K562 (cell line): Measurements from ENCODE around the gene CPVL. TPM values are rescaled to one million over a fixed set of nuclear protein-coding genes. Genes with fewer than 3 reads are reported as not detected.

Experiments
- ATAC-seq: fragments of 200-7000 bp; cut with Tn5 transposase; 3 replicates; pipeline ENCODE4 v1.9.1; 2020; ENCODE audit warnings: moderate library complexity
- BruUV-seq: library from RNA; stranded (reverse); fragments of 400-500 nt; replicated peaks from 2 replicates; lab custom pipeline; 2021; lab: Mats Ljungman, UMichigan
- CTCF ChIA-PET: fragments of 300-600 bp; formaldehyde crosslinking; extraction: SDS; loops from one replicate; lab custom pipeline; 2021; ENCODE audit warnings: low intra/inter-chr PET ratio; lab: Yijun Ruan, JAX
- POLR2A ChIA-PET: fragments of 300-600, 350-650 bp; sonication (Branson Sonifier 250); formaldehyde crosslinking; extraction: SDS; loops from one replicate; lab custom pipeline; 2021; ENCODE audit warnings: antibody characterized with exemption, inconsistent platforms; lab: Yijun Ruan, JAX
- DNase-seq, 4 experiments: peaks; one replicate each; pipeline versions ENCODE4 v3.0.0 to v3.0.0-alpha.2; 2011 to 2018; ENCODE audit warnings: low spot score in 3 of 4, mixed read lengths in 3 of 4; ENCODE audit errors: extremely low read depth in 1 of 4
- FAIRE-seq: peaks from 2 replicates; lab custom pipeline; 2011; peaks lifted over from hg19 to GRCh38; lab: Jason Lieb, UNC
- H2AFZ ChIP-seq: 2 replicates; pipeline ENCODE4 v1.6.0; 2011; ENCODE audit warnings: low read depth, low read length, control low read depth, inconsistent platforms
- H3K27ac ChIP-seq: fragments of 200-600 bp; 3 replicates; pipeline ENCODE4 v1.8.0; 2011; ENCODE audit warnings: low read depth, mild to moderate bottlenecking, control low read depth, inconsistent platforms, low read length, moderate library complexity, mixed read lengths; ENCODE audit errors: extremely low read depth
- H3K27me3 ChIP-seq, 2 experiments: fragments of 300-600 bp in 1 of 2; 2 replicates in 1 of 2; 3 replicates in 1 of 2; pipeline versions ENCODE4 v1.6.0 to v1.8.0; 2011; ENCODE audit warnings: inconsistent platforms in 2 of 2, low read length in 2 of 2, mild to moderate bottlenecking in 1 of 2, mixed read lengths in 1 of 2, moderate library complexity in 1 of 2; ENCODE audit not compliant: control insufficient read depth in 2 of 2, insufficient read depth in 2 of 2
- H3K36me3 ChIP-seq: fragments of 300-600 bp; 3 replicates; pipeline ENCODE4 v1.8.0; 2011; ENCODE audit warnings: mild to moderate bottlenecking, low read length, inconsistent platforms; ENCODE audit not compliant: control insufficient read depth, insufficient read depth
- H3K4me1 ChIP-seq, 2 experiments: fragments of 200-600 bp in 1 of 2; replicated peaks in 1 of 2; 2 replicates in 1 of 2; 3 replicates in 1 of 2; pipeline versions ENCODE4 v1.5.1 to v1.8.0; 2011; ENCODE audit warnings: inconsistent platforms in 2 of 2, low read length in 2 of 2, mild to moderate bottlenecking in 1 of 2, mixed read lengths in 1 of 2, moderate library complexity in 1 of 2; ENCODE audit not compliant: control insufficient read depth in 2 of 2, insufficient read depth in 2 of 2
- H3K4me2 ChIP-seq: 2 replicates; pipeline ENCODE4 v1.6.1; 2011; ENCODE audit warnings: low read length, control low read depth, inconsistent platforms, mixed read lengths; ENCODE audit not compliant: insufficient read depth
- H3K4me3 ChIP-seq: fragments of 200-600 bp; sonication (generic), shearing (Covaris generic); 2 replicates; pipeline ENCODE4 v1.5.1; 2016; ENCODE audit warnings: control low read depth, inconsistent platforms
- H3K79me2 ChIP-seq: fragments of 200-600 bp; 3 replicates; pipeline ENCODE4 v1.8.0; 2011; ENCODE audit warnings: low read length, inconsistent platforms; ENCODE audit not compliant: control insufficient read depth, insufficient read depth
- H3K9ac ChIP-seq, 2 experiments: 2 replicates each; pipeline versions ENCODE4 v1.6.0 to v1.6.1; 2011; ENCODE audit warnings: low read depth in 2 of 2, low read length in 2 of 2, control low read depth in 1 of 2, inconsistent platforms in 1 of 2, mild to moderate bottlenecking in 1 of 2, mixed read lengths in 1 of 2; ENCODE audit not compliant: insufficient read depth in 1 of 2
- H3K9me1 ChIP-seq: one replicate; pipeline ENCODE4 v1.6.0; 2011; ENCODE audit warnings: inconsistent platforms, mild to moderate bottlenecking, low read length, moderate library complexity; ENCODE audit not compliant: control insufficient read depth, insufficient read depth
- H3K9me3 ChIP-seq: replicated peaks from 2 replicates; pipeline ENCODE4 v1.5.1; 2011; ENCODE audit warnings: low read depth, low read length, inconsistent platforms; ENCODE audit not compliant: control insufficient read depth, insufficient read depth
- H4K20me1 ChIP-seq: replicated peaks from 2 replicates; pipeline ENCODE4 v1.6.1; 2011; ENCODE audit warnings: low read length, inconsistent platforms, mixed read lengths; ENCODE audit not compliant: control insufficient read depth, insufficient read depth
- CHD4 ChIP-seq: fragments of 200-600 bp; sonication (generic); IDR thresholded peaks from 3 replicates; pipeline ENCODE4 v1.6.1; 2012; ENCODE audit warnings: low read depth, mild to moderate bottlenecking, mixed read lengths, low read length, inconsistent platforms; ENCODE audit not compliant: insufficient read depth, insufficient replicate concordance, poor library complexity, severe bottlenecking
- HSF4 ChIP-seq: fragments of 250-450 bp; sonication (Bioruptor Pico); IDR thresholded peaks from 2 replicates; pipeline ENCODE4 v2.1.2; 2022; ENCODE audit warnings: mild to moderate bottlenecking, moderate library complexity, borderline replicate concordance
- PREB ChIP-seq: sonication (generic); formaldehyde crosslinking; IDR thresholded peaks from 2 replicates; pipeline ENCODE4 v1.8.1; 2023; ENCODE audit warnings: mild to moderate bottlenecking, missing genetic modification reagents
- SFPQ ChIP-seq: fragments of 200-400 bp; formaldehyde crosslinking; IDR thresholded peaks from 2 replicates; pipeline ENCODE4 v1.6.1; 2017; ENCODE audit warnings: mild to moderate bottlenecking, low read depth, low read length, moderate library complexity
- TEAD4 ChIP-seq, 2 experiments: sonication (generic) in 1 of 2; formaldehyde crosslinking in 1 of 2; IDR thresholded peaks; 2 replicates each; pipeline versions ENCODE4 v1.6.1 to v1.8.0; 2012 to 2022; ENCODE audit warnings: borderline replicate concordance in 1 of 2, inconsistent platforms in 1 of 2, low read length in 1 of 2, mild to moderate bottlenecking in 1 of 2, missing genetic modification reagents in 1 of 2
- TSC22D4 ChIP-seq: fragments of 450-650 bp; IDR thresholded peaks from 2 replicates; pipeline ENCODE4 v1.6.1; 2016; ENCODE audit warnings: missing genetic modification characterization, missing biosample characterization, control low read depth
- YY1 ChIP-seq, 3 experiments: IDR thresholded peaks; 2 replicates each; pipeline ENCODE4 v1.6.1; 2011; ENCODE audit warnings: low read length in 2 of 3, mild to moderate bottlenecking in 2 of 3, moderate library complexity in 2 of 3, borderline replicate concordance in 1 of 3, control low read depth in 1 of 3, low read depth in 1 of 3; ENCODE audit not compliant: insufficient read depth in 3 of 3, insufficient replicate concordance in 2 of 3, control insufficient read depth in 1 of 3, insufficient read length in 1 of 3; ENCODE audit errors: extremely low read depth in 1 of 3
- ZNF699 ChIP-seq: fragments of 250-450 bp; sonication (Bioruptor Pico); IDR thresholded peaks from 2 replicates; pipeline ENCODE4 v1.8.0; 2021; ENCODE audit warnings: mild to moderate bottlenecking, moderate library complexity; ENCODE audit not compliant: insufficient replicate concordance
- ZNF778 ChIP-seq: fragments of 450-650 bp; formaldehyde crosslinking; IDR thresholded peaks from 2 replicates; pipeline ENCODE4 v1.4.0; 2020; ENCODE audit warnings: mild to moderate bottlenecking, moderate library complexity
- WGBS: fragments of 100-300 bp; shearing (Covaris generic); methylation state at CpG from one replicate; pipeline ENCODE4 v1.1.6; 2016; ENCODE audit warnings: low coverage, mixed read lengths; ENCODE audit not compliant: insufficient coverage; ENCODE audit errors: missing lambda C conversion rate; 5-methylcytosine and 5-hydroxymethylcytosine counted together
- in situ Hi-C: fragments of 300-500 bp; cut with MboI; formaldehyde crosslinking; loops from 4 replicates; pipeline ENCODE4 v1.15.0; 2018; ENCODE audit warnings: inconsistent platforms, mixed read lengths
- intact Hi-C: fragments of 100-400 bp; cut with micrococcal nuclease; formaldehyde crosslinking; loops from 2 replicates; pipeline ENCODE4 v1.14.2; 2022
- polyA plus RNA-seq, 8 experiments: library from polyadenylated mRNA; depleted of rRNA in 4 of 8; stranded (reverse) in 5 of 8; unstranded in 3 of 8; fragments of >200 nt; fragmentation: Nextera tagmentation in 2 of 8; fragmentation: Illumina TruSeq in 1 of 8; extraction: Ambion mirVana in 2 of 8; extraction: Trizol in 1 of 8; gene quantifications; 2 replicates each; pipeline versions ENCODE4 v1.2.1 to v1.2.3, GENCODE V29; 2011 to 2014; ENCODE audit warnings: inconsistent platforms in 1 of 8, missing spikeins in 1 of 8
- total RNA-seq, 7 experiments: library from RNA; depleted of rRNA in 6 of 7; stranded (reverse); fragments of >200 nt in 6 of 7; fragmentation: Illumina TruSeq in 2 of 7; extraction: Trizol in 2 of 7; gene quantifications; 2 replicates each; pipeline versions ENCODE4 v1.2.1 to v1.2.3, GENCODE V29; 2011 to 2021; ENCODE audit warnings: low replicate concordance in 1 of 7

CPVL gene
- total and polyA plus RNA-seq, 9 of the 15 experiments (the other 6 are each of a cell fraction or from before 2014, with no cell fraction given), result 0.89 to 2.4 (median 1.5) TPM

DNA sequence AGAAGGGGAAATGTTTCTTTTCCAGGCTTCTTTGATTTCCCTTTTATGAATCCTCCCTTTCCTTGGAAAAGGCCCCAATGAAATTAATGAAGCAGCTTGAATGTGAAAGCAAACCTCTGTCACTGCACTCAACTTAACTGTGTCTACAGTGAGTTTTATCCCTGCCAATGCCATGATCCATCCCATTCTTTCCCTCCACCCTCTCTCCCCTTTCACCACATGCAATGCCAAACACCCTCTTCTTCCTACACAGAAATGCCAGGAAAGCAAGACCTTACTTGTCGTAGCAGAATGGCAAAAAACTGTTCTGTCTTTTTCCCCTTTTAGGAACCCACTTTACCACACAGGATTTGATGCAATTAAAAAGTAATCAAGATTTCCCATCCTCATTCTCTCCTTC, 140.9 kb downstream of the CPVL start (continued):
- TF ChIP-seq PREB (no peak), HSF4 (CRISPR knock-in tag) (no peak), CHD4 (no peak), SFPQ (no peak)

- H3K4me1 ChIP-seq, result no peaks in the 10 kb centered on the region
- H3K36me3 ChIP-seq, result no peaks in the 10 kb centered on the region
- H3K4me2 ChIP-seq, result no peak overlapping the region
- no peak overlapping the region for H2AFZ ChIP-seq
- no peak overlapping the region for H3K4me3 ChIP-seq
- H3K9me1 ChIP-seq, result no peaks in the 10 kb centered on the region
- H4K20me1 ChIP-seq, result no peaks in the 10 kb centered on the region
- POLR2A ChIA-PET, result no interaction called here
- CTCF ChIA-PET, result no interaction called here
- in situ Hi-C loops, result no loop called here
- no peaks in the 10 kb centered on the region for H3K9me3 ChIP-seq
- H3K27ac ChIP-seq, result no peak overlapping the region
- ATAC-seq, result no peak
- no TSS peak for BruUV-seq
- WGBS, result 16% methylated on average over 5 of the region's 5 CpGs
- FAIRE-seq, result no peak
- intact Hi-C loops, result no loop called here
- no peaks in the 10 kb centered on the region for H3K79me2 ChIP-seq
- no peaks in the 10 kb centered on the region for H3K27me3 ChIP-seq
- DNase-seq, result no peak
- H3K9ac ChIP-seq, result no peak overlapping the region
- TF ChIP-seq ZNF778 (CRISPR knock-in tag) (no peak), YY1 (IDR thresholded peaks at IDR 0.05; ENCODE audit: borderline replicate concordance in 1 of 3, control insufficient read depth in 1 of 3, extremely low read depth in 1 of 3, insufficient read depth in 3 of 3, insufficient read length in 1 of 3, insufficient replicate concordance in 2 of 3, low read depth in 1 of 3, low read length in 2 of 3) (no peak), TEAD4 (IDR thresholded peaks at IDR 0.05; ENCODE audit: low read length) (no peak), TEAD4 (CRISPR knock-in tag; IDR thresholded peaks at IDR 0.05; ENCODE audit: borderline replicate concordance) (no peak), TSC22D4 (no peak), ZNF699 (CRISPR knock-in tag) (no peak)
These were observed 142.6 kb downstream of the CPVL start for GRCh38 chr7:29003703-29004102.
